A549 (cell line): Measurements from ENCODE around the gene IRAK1. TPM values are rescaled to one million over a fixed set of nuclear protein-coding genes. Genes with fewer than 3 reads are reported as not detected.

ENCODE experiments used
- ATAC-seq, 2 experiments: fragments of 200-7000 bp in 1 of 2; fragments of >200 bp in 1 of 2; cut with Nextera tagmentation in 1 of 2; cut with Tn5 transposase in 1 of 2; 3 replicates each; pipeline versions ENCODE4 v1.8.0 to v1.9.1; 2018 to 2020; ENCODE audit warnings: mild to moderate bottlenecking in 1 of 2, moderate library complexity in 1 of 2
- CTCF ChIA-PET: fragments of 300-600 bp; sonication (Branson Sonifier 250); formaldehyde crosslinking; extraction: SDS; loops from one replicate; lab custom pipeline; 2021; ENCODE audit warnings: antibody characterized with exemption, inconsistent platforms; lab: Yijun Ruan, JAX
- POLR2A ChIA-PET: fragments of 350-600 bp; formaldehyde crosslinking; extraction: SDS; loops from one replicate; lab custom pipeline; 2021; ENCODE audit warnings: antibody characterized with exemption, inconsistent platforms; lab: Yijun Ruan, JAX
- DNase-seq, 2 experiments: peaks; one replicate each; pipeline versions ENCODE4 v3.0.0 to v3.0.0-alpha.2; 2011 to 2016; ENCODE audit warnings: low read depth in 1 of 2, low spot score in 1 of 2
- FAIRE-seq: peaks from 2 replicates; lab custom pipeline; 2011; peaks lifted over from hg19 to GRCh38; lab: Jason Lieb, UNC
- H3K27ac ChIP-seq, 2 experiments: fragments of >200 bp; sonication (Bioruptor Twin); formaldehyde crosslinking; 3 replicates each; pipeline ENCODE4 v1.5.1; 2016 to 2017
- H3K4me1 ChIP-seq: fragments of >200 bp; sonication (Bioruptor Twin); formaldehyde crosslinking; 3 replicates; pipeline ENCODE4 v1.6.1; 2016
- H3K4me2 ChIP-seq: fragments of >200 bp; sonication (Bioruptor Twin); formaldehyde crosslinking; 3 replicates; pipeline ENCODE4 v1.6.1; 2016
- H3K4me3 ChIP-seq: fragments of >200 bp; sonication (Bioruptor Twin); formaldehyde crosslinking; 3 replicates; pipeline ENCODE4 v1.5.1; 2016
- H3K9me3 ChIP-seq: fragments of >200 bp; sonication (Bioruptor Twin); formaldehyde crosslinking; 3 replicates; pipeline ENCODE4 v1.6.1; 2016
- BHLHE40 ChIP-seq: IDR thresholded peaks from 2 replicates; pipeline ENCODE4 v1.6.1; 2012; ENCODE audit warnings: low read depth, low read length, inconsistent platforms
- CBX2 ChIP-seq: fragments of 200-600 bp; sonication (generic); IDR thresholded peaks from 2 replicates; pipeline ENCODE4 v1.6.1; 2016; ENCODE audit warnings: low read depth, mild to moderate bottlenecking, borderline replicate concordance
- CHD2 ChIP-seq: fragments of 150-350 bp; IDR thresholded peaks from 2 replicates; pipeline ENCODE4 v1.6.1; 2014; ENCODE audit warnings: low read length; ENCODE audit not compliant: partially characterized antibody
- EHMT2 ChIP-seq: fragments of 200-600 bp; sonication (generic); IDR thresholded peaks from 2 replicates; pipeline ENCODE4 v1.6.1; 2016; ENCODE audit warnings: antibody characterized with exemption, low read depth, mild to moderate bottlenecking, moderate library complexity
- EP300 ChIP-seq, 2 experiments: fragments of >200 bp; sonication (Bioruptor Twin); formaldehyde crosslinking; IDR thresholded peaks; 2 replicates in 1 of 2; 3 replicates in 1 of 2; pipeline ENCODE4 v1.6.1; 2016 to 2017
- FOSB ChIP-seq: fragments of 250-450 bp; sonication (Bioruptor Pico); IDR thresholded peaks from 2 replicates; pipeline ENCODE4 v1.5.0; 2020; ENCODE audit warnings: mild to moderate bottlenecking, moderate library complexity
- JUNB ChIP-seq: fragments of >200 bp; sonication (Bioruptor Twin); formaldehyde crosslinking; IDR thresholded peaks from 2 replicates; pipeline ENCODE4 v1.6.1; 2016
- MAFK ChIP-seq: fragments of 450-650 bp; IDR thresholded peaks from 2 replicates; pipeline ENCODE4 v1.6.1; 2014; ENCODE audit not compliant: partially characterized antibody
- NPAS2 ChIP-seq: fragments of 250-450 bp; sonication (Bioruptor Pico); IDR thresholded peaks from 2 replicates; pipeline ENCODE4 v1.8.0; 2022; ENCODE audit warnings: mild to moderate bottlenecking, moderate library complexity, borderline replicate concordance
- NR3C1 ChIP-seq: fragments of >200 bp; sonication (Bioruptor Twin); formaldehyde crosslinking; IDR thresholded peaks from 3 replicates; pipeline ENCODE4 v1.6.1; 2017
- PHF8 ChIP-seq: fragments of 200-600 bp; sonication (generic); IDR thresholded peaks from 2 replicates; pipeline ENCODE4 v1.6.1; 2016; ENCODE audit warnings: low read depth, mild to moderate bottlenecking, antibody characterized with exemption, moderate library complexity, borderline replicate concordance
- POLR2A ChIP-seq: IDR thresholded peaks from 2 replicates; pipeline ENCODE4 v1.6.1; 2012; ENCODE audit warnings: mild to moderate bottlenecking, low read length
- POLR2AphosphoS2 ChIP-seq: conservative IDR thresholded peaks from 2 replicates; pipeline ENCODE4 v1.6.1; 2012; ENCODE audit warnings: low read length, improper control_type of control experiment, inconsistent platforms
- RFX5 ChIP-seq: fragments of 450-650 bp; IDR thresholded peaks from 2 replicates; pipeline ENCODE4 v1.7.1; 2014; ENCODE audit warnings: antibody characterized with exemption, mild to moderate bottlenecking, moderate library complexity
- RNF2 ChIP-seq: fragments of 200-600 bp; sonication (generic); IDR thresholded peaks from 2 replicates; pipeline ENCODE4 v1.6.1; 2016; ENCODE audit warnings: low read depth, mild to moderate bottlenecking, antibody characterized with exemption, moderate library complexity, borderline replicate concordance
- SMC3 ChIP-seq: fragments of >200 bp; sonication (Bioruptor Twin); formaldehyde crosslinking; IDR thresholded peaks from 3 replicates; pipeline ENCODE4 v1.6.1; 2018; ENCODE audit warnings: inconsistent platforms
- ZC3H11A ChIP-seq: fragments of 450-650 bp; IDR thresholded peaks from 2 replicates; pipeline ENCODE4 v1.6.1; 2014; ENCODE audit warnings: antibody characterized with exemption, mild to moderate bottlenecking
- ZNF302 ChIP-seq: fragments of 250-450 bp; sonication (Bioruptor Pico); IDR thresholded peaks from 2 replicates; pipeline ENCODE4 v1.9.0; 2021; ENCODE audit warnings: inconsistent platforms, mild to moderate bottlenecking, moderate library complexity
- ZSCAN20 ChIP-seq: fragments of 250-450 bp; sonication (Bioruptor Pico); IDR thresholded peaks from 2 replicates; pipeline ENCODE4 v1.8.0; 2022; ENCODE audit warnings: mild to moderate bottlenecking, moderate library complexity
- whole genome bisulfite sequencing: methylation state at CpG from one replicate; pipeline ENCODE4 v1.1.6; 2017; ENCODE audit errors: missing lambda C conversion rate; 5-methylcytosine and 5-hydroxymethylcytosine counted together
- polyA plus RNA-seq, 4 experiments: library from polyadenylated mRNA; depleted of rRNA in 3 of 4; stranded (reverse); fragments of >200 nt; fragmentation: RNase III in 1 of 4; extraction: RNeasy Plus Mini Kit Qiagen cat#74134 plus additional on column Dnase treatment in 1 of 4; gene quantifications; 2 replicates in 3 of 4; 3 replicates in 1 of 4; pipeline ENCODE4 v1.2.3, GENCODE V29; 2011 to 2017
- TF ChIP-seq, protein P1 (sequence below): fragments of 200-600 bp; sonication (generic); IDR thresholded peaks from 2 replicates; pipeline ENCODE4 v1.6.1; 2016; ENCODE audit warnings: antibody characterized with exemption, mild to moderate bottlenecking, moderate library complexity
- TF ChIP-seq, protein P2 (sequence below): fragments of 250-450 bp; sonication (Bioruptor Pico); IDR thresholded peaks from 2 replicates; pipeline ENCODE4 v1.5.0; 2021; ENCODE audit warnings: mild to moderate bottlenecking, moderate library complexity, borderline replicate concordance
- TF ChIP-seq, protein P3 (sequence below): IDR thresholded peaks from 2 replicates; pipeline ENCODE4 v1.6.1; 2012

Gene IRAK1
- polyA plus RNA-seq, 2 of the 4 experiments (the other 2 are of a cell fraction): 73.1 to 177 TPM

DNA sequence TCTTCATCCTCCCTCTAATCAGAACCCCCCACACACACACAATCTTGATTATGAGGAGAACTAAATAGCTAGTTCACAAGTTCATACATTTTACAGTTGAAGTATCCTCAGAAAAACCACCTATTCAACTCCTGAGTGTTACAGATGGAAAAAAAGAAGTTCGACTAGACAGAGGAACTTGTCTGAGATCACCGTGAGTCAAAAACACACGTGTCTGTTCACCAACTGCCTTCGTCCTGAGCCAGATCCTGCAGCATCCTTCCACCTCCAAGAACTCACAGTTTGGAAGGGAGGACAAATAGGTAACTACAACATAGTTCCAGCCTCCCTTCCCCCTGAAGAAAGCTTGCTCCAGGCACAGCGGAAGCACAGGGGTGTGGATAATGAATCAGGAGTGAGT lies 19.0 kb upstream of the IRAK1 start:
- Histone ChIP-seq H3K4me2 (no peak overlapping the region), H3K9me3 (no peaks in the 10 kb centered on the region), H3K27ac (no peak overlapping the region), H3K4me3 (no peak overlapping the region), H3K4me1 (peaks cover 33% of the 10 kb centered on the region)
- WGBS: 93% methylated on average over 5 of the region's 5 CpGs
- ChIA-PET CTCF (interaction anchor here (0.6 to 1.5 kb wide), 3 partner anchors 11 to 33 kb away, joined by 3 to 4 read pairs (median 3); no protein-coding TSS in a partner anchor), POLR2A (no interaction called here)
- DNase-seq: no peak
- peak; percentile 46 for FAIRE-seq
- no peak for TF ChIP-seq ZSCAN20 (CRISPR knock-in tag)
- TF ChIP-seq RNF2: no peak
- no peak for TF ChIP-seq POLR2AphosphoS2
- no peak for TF ChIP-seq NPAS2 (CRISPR knock-in tag)
- TF ChIP-seq EHMT2: no peak
- no peak for TF ChIP-seq ZC3H11A
- no peak for TF ChIP-seq POLR2A
- no peak for TF ChIP-seq RFX5
- TF ChIP-seq, protein P1, sequence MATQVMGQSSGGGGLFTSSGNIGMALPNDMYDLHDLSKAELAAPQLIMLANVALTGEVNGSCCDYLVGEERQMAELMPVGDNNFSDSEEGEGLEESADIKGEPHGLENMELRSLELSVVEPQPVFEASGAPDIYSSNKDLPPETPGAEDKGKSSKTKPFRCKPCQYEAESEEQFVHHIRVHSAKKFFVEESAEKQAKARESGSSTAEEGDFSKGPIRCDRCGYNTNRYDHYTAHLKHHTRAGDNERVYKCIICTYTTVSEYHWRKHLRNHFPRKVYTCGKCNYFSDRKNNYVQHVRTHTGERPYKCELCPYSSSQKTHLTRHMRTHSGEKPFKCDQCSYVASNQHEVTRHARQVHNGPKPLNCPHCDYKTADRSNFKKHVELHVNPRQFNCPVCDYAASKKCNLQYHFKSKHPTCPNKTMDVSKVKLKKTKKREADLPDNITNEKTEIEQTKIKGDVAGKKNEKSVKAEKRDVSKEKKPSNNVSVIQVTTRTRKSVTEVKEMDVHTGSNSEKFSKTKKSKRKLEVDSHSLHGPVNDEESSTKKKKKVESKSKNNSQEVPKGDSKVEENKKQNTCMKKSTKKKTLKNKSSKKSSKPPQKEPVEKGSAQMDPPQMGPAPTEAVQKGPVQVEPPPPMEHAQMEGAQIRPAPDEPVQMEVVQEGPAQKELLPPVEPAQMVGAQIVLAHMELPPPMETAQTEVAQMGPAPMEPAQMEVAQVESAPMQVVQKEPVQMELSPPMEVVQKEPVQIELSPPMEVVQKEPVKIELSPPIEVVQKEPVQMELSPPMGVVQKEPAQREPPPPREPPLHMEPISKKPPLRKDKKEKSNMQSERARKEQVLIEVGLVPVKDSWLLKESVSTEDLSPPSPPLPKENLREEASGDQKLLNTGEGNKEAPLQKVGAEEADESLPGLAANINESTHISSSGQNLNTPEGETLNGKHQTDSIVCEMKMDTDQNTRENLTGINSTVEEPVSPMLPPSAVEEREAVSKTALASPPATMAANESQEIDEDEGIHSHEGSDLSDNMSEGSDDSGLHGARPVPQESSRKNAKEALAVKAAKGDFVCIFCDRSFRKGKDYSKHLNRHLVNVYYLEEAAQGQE: no peak
- TF ChIP-seq ZNF302 (CRISPR knock-in tag): no peak
- TF ChIP-seq SMC3: no peak
- no peak for ATAC-seq

DNA sequence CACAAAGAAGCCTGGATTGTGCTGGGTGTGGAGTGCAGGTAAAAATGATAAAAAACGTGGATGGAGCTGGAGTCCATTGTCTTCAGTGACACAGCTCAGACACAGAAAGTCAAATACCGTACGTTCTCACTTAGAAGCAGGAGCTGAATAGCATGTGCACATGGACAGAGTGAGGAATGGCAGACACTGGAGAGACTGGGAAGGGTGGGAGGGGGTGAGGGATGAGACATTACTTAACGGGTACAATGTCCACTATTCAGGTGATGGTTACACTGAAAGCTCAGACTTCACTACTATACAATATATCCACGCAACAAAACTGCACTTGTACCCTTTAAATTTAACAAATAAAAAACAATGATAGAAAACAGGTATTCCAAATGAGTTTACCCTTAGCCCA lies 18.1 kb upstream of the IRAK1 start:
- Histone ChIP-seq H3K4me2 (no peak overlapping the region), H3K4me1 (peaks cover 26% of the 10 kb centered on the region), H3K9me3 (no peaks in the 10 kb centered on the region), H3K27ac (no peak overlapping the region), H3K4me3 (no peak overlapping the region)
- POLR2A ChIA-PET: no interaction called here
- DNase-seq (no peak), FAIRE-seq (no peak), ATAC-seq (no peak)
- TF ChIP-seq PHF8 (no peak), NR3C1 (no peak), EHMT2 (no peak), BHLHE40 (no peak), FOSB (CRISPR knock-in tag) (no peak), CBX2 (no peak), MAFK (no peak), EP300 (IDR thresholded peaks at IDR 0.05) (no peak), POLR2AphosphoS2 (no peak), POLR2A (no peak), CHD2 (no peak), JUNB (no peak)
- TF ChIP-seq, protein P1: no peak
- TF ChIP-seq, protein P2, sequence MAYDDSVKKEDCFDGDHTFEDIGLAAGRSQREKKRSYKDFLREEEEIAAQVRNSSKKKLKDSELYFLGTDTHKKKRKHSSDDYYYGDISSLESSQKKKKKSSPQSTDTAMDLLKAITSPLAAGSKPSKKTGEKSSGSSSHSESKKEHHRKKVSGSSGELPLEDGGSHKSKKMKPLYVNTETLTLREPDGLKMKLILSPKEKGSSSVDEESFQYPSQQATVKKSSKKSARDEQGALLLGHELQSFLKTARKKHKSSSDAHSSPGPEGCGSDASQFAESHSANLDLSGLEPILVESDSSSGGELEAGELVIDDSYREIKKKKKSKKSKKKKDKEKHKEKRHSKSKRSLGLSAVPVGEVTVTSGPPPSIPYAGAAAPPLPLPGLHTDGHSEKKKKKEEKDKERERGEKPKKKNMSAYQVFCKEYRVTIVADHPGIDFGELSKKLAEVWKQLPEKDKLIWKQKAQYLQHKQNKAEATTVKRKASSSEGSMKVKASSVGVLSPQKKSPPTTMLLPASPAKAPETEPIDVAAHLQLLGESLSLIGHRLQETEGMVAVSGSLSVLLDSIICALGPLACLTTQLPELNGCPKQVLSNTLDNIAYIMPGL (CRISPR knock-in tag): no peak
- TF ChIP-seq, protein P3, sequence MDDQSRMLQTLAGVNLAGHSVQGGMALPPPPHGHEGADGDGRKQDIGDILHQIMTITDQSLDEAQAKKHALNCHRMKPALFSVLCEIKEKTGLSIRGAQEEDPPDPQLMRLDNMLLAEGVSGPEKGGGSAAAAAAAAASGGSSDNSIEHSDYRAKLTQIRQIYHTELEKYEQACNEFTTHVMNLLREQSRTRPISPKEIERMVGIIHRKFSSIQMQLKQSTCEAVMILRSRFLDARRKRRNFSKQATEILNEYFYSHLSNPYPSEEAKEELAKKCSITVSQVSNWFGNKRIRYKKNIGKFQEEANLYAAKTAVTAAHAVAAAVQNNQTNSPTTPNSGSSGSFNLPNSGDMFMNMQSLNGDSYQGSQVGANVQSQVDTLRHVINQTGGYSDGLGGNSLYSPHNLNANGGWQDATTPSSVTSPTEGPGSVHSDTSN: no peak
- 87% methylated on average over 5 of the region's 5 CpGs for WGBS
- CTCF ChIA-PET: interaction anchor here (1.5 kb wide), 1 partner anchor 30 kb away, joined by 3 read pairs; no protein-coding TSS in a partner anchor
